Superior temporal gyrus (tissue), 1 donor: Measurements from ENCODE around the gene ZBTB39.
"Not testable (repeated sequence)": the region's sequence is repeated elsewhere in the genome, so short reads cannot be mapped to it uniquely, and the experiment has no call there.

ENCODE experiments used
- DNase-seq: peaks from one replicate; pipeline ENCODE4 v3.0.0-alpha.2; 2016; ENCODE audit errors: extremely low spot score

Gene ZBTB39

GRCh38 chr12:57005980-57006808, at the start of gene ZBTB39:
Gene ZBTB39 (minus strand): TSS chr12:57006546. CDS start chr12:57004917, 1,629 bp downstream.
- no peak for DNase-seq

GRCh38 chr12:57055824-57056223, 49.5 kb upstream of the ZBTB39 start:
- no peak for DNase-seq

DNA sequence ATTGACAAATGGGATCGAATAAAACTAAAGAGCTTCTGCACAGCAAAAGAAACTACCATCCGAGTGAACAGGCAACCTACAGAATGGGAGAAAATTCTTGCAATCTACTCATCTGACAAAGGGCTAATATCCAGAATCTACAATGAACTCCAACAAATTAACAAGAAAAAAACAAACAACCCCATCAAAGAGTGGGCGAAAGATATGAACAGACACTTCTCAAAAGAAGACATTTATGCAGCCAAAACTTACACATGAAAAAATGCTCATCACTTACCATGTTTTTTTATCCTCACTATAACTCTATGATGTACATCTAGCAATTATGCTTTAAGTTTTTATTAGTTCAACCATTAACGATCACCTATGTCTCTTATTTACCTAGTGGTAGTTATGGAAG, 47.6 kb upstream of the ZBTB39 start:
- not testable (repeated sequence) for DNase-seq

GRCh38 chr12:57053146-57053545, 46.8 kb upstream of the ZBTB39 start:
- not testable (repeated sequence) for DNase-seq

DNA sequence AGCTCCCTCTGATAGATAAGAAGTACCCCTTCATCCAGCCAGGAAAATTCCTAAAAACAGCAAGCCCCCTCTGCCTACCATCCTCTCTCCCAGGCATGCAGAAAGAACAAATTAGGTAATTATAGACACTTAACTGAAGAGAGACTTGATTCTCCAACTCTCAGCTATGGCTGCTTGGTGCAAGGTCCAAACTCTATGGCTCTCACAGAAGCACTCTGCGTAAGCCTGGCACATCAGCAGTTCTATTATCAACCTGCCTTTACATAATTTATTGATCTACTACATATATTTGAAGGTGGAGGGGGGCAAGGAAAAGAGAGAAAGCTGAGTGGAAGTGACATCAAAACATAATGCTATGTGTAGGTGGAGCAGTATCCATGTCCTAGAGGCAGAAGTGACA, 44.7 kb upstream of the ZBTB39 start:
- no peak for DNase-seq

GRCh38 chr12:57049890-57050289, 43.5 kb upstream of the ZBTB39 start, which contains the start of gene MYO1A:
Gene MYO1A (minus strand): TSS chr12:57050129. CDS start chr12:57048323, 1,806 bp downstream.
- no peak for DNase-seq

GRCh38 chr12:57049119-57049446, 42.7 kb upstream of the ZBTB39 start:
- DNase-seq, result no peak

GRCh38 chr12:57048423-57049118, 42.2 kb upstream of the ZBTB39 start:
- no peak for DNase-seq

GRCh38 chr12:57047981-57048380, 41.6 kb upstream of the ZBTB39 start:
- DNase-seq, result no peak

- DNase-seq, result no peak
Observed at GRCh38 chr12:57046947-57047890, 40.9 kb upstream of the ZBTB39 start.

GRCh38 chr12:57046086-57046791, 39.9 kb upstream of the ZBTB39 start:
- DNase-seq, result no peak

DNA sequence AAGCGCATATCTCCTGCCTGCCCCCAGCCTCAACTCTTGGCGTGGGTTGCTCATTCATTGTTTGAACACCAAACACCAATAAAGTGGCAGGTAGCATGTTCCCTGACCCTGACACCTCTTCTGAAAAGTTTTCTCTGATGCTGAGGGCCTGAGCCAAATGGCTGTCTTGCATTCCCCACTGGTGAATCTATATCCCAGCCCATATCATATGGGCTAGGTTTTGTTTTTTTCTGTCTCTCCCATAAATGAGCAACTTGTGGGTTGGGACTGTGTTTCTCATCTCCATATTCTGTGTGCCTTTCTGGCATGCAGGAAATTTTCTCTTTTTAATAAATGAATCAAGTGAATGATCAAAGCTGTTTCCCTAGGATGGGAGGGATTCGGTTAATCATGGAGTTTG, 38.5 kb upstream of the ZBTB39 start:
- DNase-seq, result no peak

- no peak for DNase-seq
Observed at GRCh38 chr12:57044468-57044867, 38.1 kb upstream of the ZBTB39 start.

DNA sequence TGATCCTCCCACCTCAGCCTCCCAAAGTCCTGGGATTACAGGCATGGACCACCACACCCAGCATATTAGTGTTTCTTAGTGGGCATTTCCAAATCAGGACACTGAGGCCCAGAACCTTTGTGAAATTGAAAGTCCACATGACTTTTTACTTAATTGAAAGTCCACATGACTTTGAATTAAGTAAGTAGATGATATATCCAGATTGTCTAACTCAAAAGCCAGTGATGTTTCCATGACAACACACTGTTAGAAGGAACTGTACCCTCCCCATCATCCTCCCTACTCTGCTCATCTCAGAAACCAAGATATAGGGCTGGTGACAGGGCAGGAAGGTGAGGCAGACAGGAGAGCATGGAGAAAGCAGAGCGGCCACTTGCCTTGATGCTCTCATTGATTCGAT, 36.3 kb upstream of the ZBTB39 start:
- DNase-seq, result no peak

- DNase-seq, result no peak
Observed at GRCh38 chr12:57040750-57041149, 34.4 kb upstream of the ZBTB39 start.

GRCh38 chr12:57040211-57040610, 33.9 kb upstream of the ZBTB39 start:
- no peak for DNase-seq

GRCh38 chr12:57039016-57039798, 32.9 kb upstream of the ZBTB39 start:
- no peak for DNase-seq

GRCh38 chr12:57037264-57037663, 30.9 kb upstream of the ZBTB39 start:
- DNase-seq, result no peak

DNA sequence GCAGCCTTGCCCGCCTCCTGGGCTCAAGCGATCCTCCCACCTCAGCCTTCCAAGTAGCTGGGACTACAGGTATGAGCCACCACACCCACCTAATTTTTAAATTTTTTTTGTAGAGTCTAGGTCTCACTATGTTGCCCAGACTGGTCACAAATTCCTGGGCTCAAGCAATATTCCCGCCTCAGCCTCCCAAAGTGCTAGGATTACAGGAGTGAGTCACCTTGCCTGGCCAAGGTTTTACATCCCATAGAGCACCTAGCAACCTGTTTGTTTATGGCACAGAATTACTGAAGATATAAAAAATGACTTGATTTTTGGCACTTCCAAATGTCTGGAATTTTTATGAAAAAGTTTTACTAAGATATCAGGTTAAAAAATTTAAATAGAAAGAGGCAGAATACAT, 27.1 kb upstream of the ZBTB39 start:
- DNase-seq, result no peak

DNA sequence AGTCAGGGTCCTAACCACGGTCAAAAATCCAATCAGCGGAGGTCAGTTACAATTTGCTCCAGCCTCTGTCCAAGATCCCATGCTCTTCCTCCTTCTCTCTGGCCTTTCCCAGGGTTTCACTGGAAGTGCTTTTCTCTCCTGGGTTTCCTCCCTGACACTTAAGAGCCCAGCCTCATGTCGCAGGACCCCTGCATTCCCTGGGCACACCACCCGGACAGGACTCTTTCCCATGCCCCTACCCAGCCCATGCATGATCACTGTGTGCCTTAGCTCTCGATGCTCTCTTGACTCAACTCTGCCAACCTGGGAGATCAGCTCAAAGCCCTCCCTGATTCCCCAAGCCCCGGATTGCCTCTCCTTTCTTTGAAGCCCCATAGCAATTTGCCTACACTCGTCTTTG, 25.4 kb upstream of the ZBTB39 start:
- DNase-seq, result no peak
